A172 (cell line): ENCODE results near the gene GLCE. TPM values are rescaled to one million over a fixed set of nuclear protein-coding genes. Genes with fewer than 3 reads are reported as not detected.
"Not testable (repeated sequence)": the region's sequence is repeated elsewhere in the genome, so short reads cannot be mapped to it uniquely, and the experiment has no call there.

ENCODE experiments used
- DNase-seq: peaks from one replicate; pipeline ENCODE4 v3.0.0-alpha.2; 2015; ENCODE audit warnings: low spot score
- total RNA-seq: library from RNA; depleted of rRNA; stranded (reverse); fragments of >200 nt; shearing (Covaris generic); gene quantifications from 2 replicates; pipeline ENCODE4 v1.2.3, GENCODE V29; 2014

GLCE gene
- total RNA-seq, 1 experiment from 2014 or later = 17.8 TPM

DNA sequence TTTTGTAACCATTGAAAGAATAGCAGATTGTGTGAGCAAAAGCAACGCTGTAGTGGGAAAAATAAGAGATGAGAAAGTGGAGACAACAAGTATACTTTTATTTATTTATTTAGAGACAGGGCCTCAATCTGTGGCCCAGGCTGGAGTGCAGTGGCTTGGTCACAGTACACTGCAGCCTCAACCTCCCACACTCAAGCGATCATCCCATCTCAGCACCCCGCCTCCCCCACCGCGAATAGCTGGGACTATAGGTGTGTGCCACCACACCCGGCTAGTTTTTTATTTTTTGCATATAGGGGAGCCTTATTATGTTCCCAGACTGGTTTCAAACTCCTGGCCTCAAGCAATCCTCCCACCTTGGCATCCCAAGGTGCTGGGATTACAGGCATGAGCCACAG, 1.6 kb upstream of the GLCE start:
- DNase-seq = no peak

DNA sequence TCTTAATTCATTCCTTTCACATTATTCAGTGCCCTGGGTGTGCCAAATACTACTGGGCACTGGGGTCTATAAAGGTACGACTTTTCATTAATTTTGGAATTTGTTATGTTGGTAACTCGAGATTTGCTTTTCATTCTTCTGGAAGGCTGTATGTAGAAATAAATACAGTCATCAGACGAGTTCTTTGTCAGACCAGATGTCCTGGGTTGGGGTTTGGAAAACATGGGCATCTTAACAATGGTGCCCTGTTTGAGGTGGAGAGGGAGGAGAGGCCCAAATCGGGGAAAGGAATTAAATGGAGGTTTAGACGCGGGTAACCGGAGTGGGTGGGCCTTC, 662 bp upstream of the GLCE start:
- DNase-seq = no peak

DNA sequence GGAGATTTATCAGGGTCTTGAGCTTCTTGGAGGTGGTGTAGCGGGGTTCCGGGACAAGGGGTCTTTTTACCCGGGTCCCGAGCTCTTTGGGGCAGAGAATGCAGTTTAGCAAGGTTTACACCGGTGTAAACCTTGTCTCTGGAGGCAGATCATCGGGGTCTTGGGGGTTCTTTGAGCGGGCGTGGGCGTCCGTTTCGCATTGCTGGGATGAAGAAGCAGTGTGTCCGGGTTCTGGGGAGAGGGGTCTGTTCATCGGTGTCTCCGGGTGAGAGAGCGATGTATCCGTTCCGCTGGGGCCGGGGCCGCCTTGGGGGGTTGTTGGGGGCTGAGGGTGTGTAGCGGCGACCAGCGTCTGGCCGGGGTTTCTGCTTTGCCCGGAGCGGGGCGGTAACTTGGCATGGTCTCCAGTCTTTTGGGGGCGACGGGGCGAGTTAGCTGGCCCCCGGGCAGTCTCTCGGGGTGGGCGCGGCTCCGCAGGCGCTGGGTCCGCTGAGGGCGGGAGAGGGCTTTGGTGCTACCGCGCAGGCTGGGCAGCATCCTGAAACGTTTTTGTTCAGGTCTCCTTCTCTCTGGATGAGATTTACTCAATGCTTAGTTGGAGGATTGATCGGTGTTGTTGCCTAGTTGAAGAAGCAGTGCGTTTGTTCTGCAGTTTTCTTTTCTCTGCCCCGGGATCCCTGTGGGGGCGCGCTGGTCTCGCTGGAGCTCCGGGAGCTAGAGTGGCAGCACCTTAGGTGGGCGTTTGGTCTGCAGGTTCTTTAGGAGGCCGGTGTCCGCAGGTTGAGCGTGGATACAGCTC, 843 bp downstream of the GLCE start:
- no peak for DNase-seq

- no peak for DNase-seq
Observed at GRCh38 chr15:69161878-69162213, 1.4 kb downstream of the GLCE start.

DNA sequence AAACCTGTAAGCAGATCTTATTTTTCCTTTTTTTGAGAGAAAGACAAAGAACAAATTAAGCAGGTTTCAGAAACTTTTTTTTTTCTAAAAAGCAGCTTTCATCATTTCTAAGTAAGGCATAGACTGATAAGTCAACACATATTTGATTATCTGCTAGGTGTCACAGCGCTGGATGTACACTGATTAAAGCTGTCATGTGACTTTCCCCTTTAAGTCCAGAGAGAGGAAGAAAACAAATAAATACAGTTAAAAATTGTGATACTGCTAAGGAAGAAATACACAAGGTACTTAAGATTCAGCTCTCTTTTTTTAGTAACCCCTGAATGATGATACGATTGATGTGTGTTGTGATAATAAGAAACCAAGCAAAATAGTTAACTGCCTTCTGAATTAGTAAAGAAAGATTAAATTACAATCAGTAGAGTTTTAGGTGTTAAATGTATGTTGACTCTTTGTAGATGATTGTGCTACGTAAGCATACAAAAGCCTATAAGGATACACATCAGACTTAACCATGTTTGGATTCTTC, 2.8 kb downstream of the GLCE start:
- DNase-seq = no peak

DNA sequence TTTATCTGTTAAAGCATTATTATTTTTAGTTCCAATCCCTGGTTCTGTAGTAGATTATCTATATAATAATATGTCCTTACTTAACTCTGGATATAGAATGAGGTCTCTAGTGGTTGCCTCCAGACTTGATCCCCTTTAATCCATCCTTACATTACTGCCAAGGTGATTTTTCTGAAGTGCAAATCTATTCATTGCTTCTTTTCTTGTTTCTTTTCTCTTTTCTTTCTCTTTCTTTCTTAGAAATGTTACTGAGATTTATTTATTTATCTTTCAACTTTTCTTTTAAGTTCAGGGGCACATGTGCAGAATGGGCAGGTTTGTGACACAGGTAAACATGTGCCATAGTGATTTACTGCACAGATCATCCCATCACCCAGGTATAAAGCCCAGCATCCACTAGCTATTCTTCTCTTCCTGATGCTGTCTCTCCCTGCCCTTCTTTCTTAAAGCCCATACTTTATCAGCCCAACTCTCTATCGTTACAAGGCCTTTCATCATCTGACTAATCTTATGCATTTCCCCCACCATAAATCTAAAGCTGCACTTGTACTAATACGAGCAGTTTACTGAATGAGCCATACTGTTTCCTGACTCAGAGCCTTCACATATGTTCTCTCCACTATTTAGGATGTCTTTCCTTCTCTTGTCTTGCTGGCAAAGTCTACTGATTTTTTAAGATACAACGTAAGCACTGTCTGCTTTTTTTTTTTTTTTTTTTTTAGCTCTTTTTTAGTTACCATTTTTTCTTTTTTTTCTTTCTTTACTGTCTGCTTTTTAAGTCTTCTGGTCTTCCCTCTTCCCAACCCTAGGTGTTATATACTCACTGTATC, 4.6 kb downstream of the GLCE start:
- no peak for DNase-seq

GRCh38 chr15:69165637-69166025, 5.2 kb downstream of the GLCE start:
- DNase-seq = no peak

GRCh38 chr15:69167218-69167846, 6.9 kb downstream of the GLCE start:
- no peak for DNase-seq

DNA sequence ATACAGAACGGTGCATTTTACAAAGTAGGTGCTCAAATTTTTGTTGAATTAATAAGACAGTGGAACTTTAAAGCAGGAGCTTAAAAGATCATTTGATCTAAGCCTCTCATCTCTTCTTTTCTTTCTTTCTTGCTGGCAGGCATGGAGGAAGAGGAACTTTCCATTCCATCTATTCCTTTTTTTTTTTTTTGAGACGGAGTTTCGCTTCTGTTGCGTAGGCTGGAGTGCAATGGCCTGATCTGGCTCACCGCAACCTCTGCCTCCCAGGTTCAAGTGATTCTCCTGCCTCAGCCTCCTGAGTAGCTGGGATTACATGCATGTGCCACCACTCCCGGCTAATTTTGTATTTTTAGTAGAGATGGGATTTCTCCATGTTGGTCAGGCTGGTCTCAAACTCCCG, 7.9 kb downstream of the GLCE start:
- not testable (repeated sequence) for DNase-seq

DNA sequence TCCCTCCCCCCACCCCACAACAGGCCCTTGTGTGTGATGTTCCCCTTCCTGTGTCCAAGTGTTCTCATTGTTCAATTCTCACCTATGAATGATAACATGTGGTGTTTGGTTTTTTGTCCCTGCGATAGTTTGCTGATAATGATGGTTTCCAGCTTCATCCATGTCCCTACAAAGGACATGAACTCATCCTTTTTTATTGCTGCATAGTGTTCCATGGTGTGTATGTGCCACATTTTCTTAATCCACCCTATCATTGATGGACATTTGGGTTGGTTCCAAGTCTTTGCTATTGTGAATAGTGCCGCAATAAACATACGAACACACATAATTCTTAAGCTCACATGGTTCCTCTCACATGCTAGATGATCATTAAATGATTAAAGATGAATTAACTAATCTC, 9.1 kb downstream of the GLCE start:
- DNase-seq = not testable (repeated sequence)

GRCh38 chr15:69170597-69170996, 10.2 kb downstream of the GLCE start:
- no peak for DNase-seq

- no peak for DNase-seq
Observed at GRCh38 chr15:69172847-69173246, 12.4 kb downstream of the GLCE start.

- no peak for DNase-seq
Observed at GRCh38 chr15:69175536-69175935, 15.1 kb downstream of the GLCE start.

- DNase-seq = no peak
Observed at GRCh38 chr15:69181424-69181823, 21.0 kb downstream of the GLCE start.

DNA sequence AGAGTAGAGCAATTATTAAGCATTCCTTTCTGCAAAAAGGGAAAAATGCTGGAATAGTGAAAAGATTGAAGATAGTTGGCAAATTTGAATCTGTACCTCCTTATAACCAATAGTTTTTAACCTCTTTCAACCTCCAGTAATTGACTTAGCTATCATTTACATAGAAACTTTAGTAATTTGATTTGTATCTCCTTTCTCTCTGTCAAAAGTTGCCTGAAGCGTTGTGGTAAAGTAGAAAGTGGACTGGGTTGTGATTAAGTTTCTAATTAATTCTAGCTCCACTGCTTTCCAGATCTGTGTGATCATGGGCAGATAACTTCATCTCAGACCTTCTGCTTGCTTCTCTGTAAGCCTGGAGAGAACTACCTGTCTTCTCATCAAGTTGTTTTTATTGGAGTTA, 24.8 kb downstream of the GLCE start:
- no peak for DNase-seq

- no peak for DNase-seq
Observed at GRCh38 chr15:69185706-69186105, 25.3 kb downstream of the GLCE start.

GRCh38 chr15:69189157-69189556, 28.7 kb downstream of the GLCE start:
- DNase-seq = no peak

DNA sequence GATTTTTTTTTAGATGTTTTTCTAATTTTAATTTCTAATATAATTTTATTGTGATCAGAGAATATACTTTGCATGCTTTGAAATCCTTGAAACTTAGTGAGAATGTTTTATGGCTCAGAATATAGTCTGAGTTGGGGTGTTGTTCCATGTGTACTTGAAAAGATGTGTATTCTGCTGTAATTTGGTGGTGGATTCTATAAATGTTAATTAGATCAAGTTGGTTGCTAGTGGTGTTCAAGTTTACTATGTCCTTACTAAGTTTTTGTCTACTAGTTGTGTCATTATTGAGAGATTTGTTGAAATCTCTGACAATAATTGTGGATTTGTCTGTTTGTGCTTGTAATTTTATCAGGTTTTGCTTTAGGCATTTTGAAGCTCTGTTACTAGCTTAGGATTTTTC, 29.7 kb downstream of the GLCE start:
- DNase-seq = no peak

DNA sequence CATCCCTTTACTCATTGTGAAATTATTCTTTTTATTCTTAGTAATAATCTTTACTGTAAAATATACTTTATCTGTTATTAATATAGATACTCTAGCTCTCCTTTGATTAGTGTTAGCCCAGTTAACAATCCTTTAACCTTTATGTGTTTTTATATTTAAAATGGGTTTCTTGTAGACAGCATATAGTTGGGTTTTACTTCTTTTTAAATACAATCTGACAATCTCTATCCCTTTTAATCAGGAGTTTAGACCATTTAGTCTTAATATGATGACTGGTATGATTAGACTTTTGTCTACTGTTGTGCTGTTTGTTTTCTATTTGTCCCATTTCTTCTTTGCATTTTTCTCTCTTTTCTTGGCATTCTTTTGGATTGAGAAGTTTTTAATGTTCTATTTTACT, 30.1 kb downstream of the GLCE start:
- no peak for DNase-seq

DNA sequence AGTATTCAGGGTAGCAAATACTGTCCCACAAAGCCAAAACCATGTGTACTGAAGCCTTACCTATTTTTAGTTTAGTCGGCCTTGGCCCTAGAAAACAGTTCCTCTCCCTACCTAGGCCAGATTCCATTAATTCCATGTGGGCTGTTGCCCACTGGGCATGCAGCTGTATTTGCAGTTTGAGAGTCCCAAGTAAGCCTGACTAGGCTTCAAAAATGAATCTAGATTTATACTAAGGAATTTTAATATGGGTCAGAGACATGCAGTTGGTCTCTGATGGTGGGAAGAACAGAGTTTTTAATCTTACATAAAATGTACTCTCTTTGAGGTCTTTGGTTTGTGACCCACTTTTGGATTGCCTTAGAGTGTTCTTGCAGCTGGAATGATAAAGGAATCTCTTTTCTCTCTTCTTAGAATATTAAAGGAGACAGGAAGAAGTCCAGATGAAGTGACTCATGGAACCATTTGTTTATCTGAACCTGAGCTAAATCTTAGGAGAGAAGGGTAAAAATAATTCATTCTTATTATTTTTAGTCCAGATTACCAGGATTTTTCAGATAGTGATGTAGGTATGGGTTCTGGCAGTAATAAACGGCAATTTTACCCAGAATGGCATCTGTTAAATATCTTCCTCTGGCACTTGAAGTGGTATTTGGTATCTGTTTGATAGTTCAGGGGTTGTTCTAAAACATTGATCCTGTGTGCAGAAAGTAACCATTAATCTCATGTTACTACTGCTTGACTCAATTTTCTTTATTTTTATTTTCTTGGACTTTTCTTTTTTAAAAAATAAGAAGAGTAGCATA, 33.8 kb downstream of the GLCE start:
- no peak for DNase-seq

GRCh38 chr15:69194854-69195253, 34.4 kb downstream of the GLCE start:
- no peak for DNase-seq
